Loucy (cell line): ENCODE measurements around the gene GPR15LG.

Source experiments
- EZH2phosphoT487 ChIP-seq: fragments of 200-600 bp; IDR thresholded peaks from 2 replicates; pipeline ENCODE4 v1.6.1; 2018; ENCODE audit warnings: antibody characterized with exemption, mild to moderate bottlenecking, moderate library complexity, borderline replicate concordance
- TF ChIP-seq, protein P1 (sequence below): fragments of 200-600 bp; sonication (generic); conservative IDR thresholded peaks from 2 replicates; pipeline ENCODE4 v1.5.1; 2014; ENCODE audit warnings: mild to moderate bottlenecking, antibody characterized with exemption, low read length

- TF ChIP-seq, protein P1, sequence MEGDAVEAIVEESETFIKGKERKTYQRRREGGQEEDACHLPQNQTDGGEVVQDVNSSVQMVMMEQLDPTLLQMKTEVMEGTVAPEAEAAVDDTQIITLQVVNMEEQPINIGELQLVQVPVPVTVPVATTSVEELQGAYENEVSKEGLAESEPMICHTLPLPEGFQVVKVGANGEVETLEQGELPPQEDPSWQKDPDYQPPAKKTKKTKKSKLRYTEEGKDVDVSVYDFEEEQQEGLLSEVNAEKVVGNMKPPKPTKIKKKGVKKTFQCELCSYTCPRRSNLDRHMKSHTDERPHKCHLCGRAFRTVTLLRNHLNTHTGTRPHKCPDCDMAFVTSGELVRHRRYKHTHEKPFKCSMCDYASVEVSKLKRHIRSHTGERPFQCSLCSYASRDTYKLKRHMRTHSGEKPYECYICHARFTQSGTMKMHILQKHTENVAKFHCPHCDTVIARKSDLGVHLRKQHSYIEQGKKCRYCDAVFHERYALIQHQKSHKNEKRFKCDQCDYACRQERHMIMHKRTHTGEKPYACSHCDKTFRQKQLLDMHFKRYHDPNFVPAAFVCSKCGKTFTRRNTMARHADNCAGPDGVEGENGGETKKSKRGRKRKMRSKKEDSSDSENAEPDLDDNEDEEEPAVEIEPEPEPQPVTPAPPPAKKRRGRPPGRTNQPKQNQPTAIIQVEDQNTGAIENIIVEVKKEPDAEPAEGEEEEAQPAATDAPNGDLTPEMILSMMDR = peak; percentile 93
- TF ChIP-seq EZH2phosphoT487 = no peak
Observed at GRCh38 chr10:84205049-84205852, 31.6 kb downstream of the GPR15LG start.
